ENCODE measurements around the gene MAT2B. TPM values are rescaled to one million over a fixed set of nuclear protein-coding genes. Genes with fewer than 3 reads are reported as not detected.

MAT2B gene
- total and polyA plus RNA-seq, 2 of the 13 experiments (the other 11 are each of a cell fraction or from before 2014, with no cell fraction given), result 20.2 to 37.1 TPM

- TF ChIP-seq ZBTB8A (CRISPR knock-in tag; IDR thresholded peaks at IDR 0.05; ENCODE audit: borderline replicate concordance, low read depth) (no peak), FOXK2 (IDR thresholded peaks at IDR 0.05) (no peak), JUN (CRISPR knock-in tag; IDR thresholded peaks at IDR 0.05) (no peak; the same call in 1 of the 2 replicates), PTBP1 (IDR thresholded peaks at IDR 0.05; ENCODE audit: low read depth, low read length, poor library complexity, severe bottlenecking) (no peak), AHDC1 (CRISPR knock-in tag; IDR thresholded peaks at IDR 0.05; ENCODE audit: borderline replicate concordance) (no peak), KAT8 (CRISPR knock-in tag; IDR thresholded peaks at IDR 0.05) (peak; percentile 76; the same call in 1 of the 2 replicates), ZNF10 (CRISPR knock-in tag; IDR thresholded peaks at IDR 0.05; ENCODE audit: borderline replicate concordance, low read depth) (no peak), PAF1 (CRISPR knock-in tag; IDR thresholded peaks at IDR 0.05) (no peak), MAX (IDR thresholded peaks at IDR 0.05) (peak; percentile 93), TRIM24 (CRISPR knock-in tag; IDR thresholded peaks at IDR 0.05) (no peak), POLR2A (IDR thresholded peaks at IDR 0.05; ENCODE audit: insufficient read depth in 1 of 2, low read depth in 2 of 2, low read length in 2 of 2) (peak; percentile 93 to 95), FLYWCH1 (CRISPR knock-in tag; IDR thresholded peaks at IDR 0.05) (0 out of 2 replicates have a peak, but pooled peaks have one; percentile 76), ZSCAN12 (CRISPR knock-in tag; IDR thresholded peaks at IDR 0.05) (peak; percentile 71; the same call in 1 of the 2 replicates)
- TF ChIP-seq, protein P1, sequence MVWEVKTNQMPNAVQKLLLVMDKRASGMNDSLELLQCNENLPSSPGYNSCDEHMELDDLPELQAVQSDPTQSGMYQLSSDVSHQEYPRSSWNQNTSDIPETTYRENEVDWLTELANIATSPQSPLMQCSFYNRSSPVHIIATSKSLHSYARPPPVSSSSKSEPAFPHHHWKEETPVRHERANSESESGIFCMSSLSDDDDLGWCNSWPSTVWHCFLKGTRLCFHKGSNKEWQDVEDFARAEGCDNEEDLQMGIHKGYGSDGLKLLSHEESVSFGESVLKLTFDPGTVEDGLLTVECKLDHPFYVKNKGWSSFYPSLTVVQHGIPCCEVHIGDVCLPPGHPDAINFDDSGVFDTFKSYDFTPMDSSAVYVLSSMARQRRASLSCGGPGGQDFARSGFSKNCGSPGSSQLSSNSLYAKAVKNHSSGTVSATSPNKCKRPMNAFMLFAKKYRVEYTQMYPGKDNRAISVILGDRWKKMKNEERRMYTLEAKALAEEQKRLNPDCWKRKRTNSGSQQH (CRISPR knock-in tag; IDR thresholded peaks at IDR 0.05; ENCODE audit: low read depth), result peak; percentile 39; the same call in 1 of the 2 replicates
- TF ChIP-seq, protein P2, sequence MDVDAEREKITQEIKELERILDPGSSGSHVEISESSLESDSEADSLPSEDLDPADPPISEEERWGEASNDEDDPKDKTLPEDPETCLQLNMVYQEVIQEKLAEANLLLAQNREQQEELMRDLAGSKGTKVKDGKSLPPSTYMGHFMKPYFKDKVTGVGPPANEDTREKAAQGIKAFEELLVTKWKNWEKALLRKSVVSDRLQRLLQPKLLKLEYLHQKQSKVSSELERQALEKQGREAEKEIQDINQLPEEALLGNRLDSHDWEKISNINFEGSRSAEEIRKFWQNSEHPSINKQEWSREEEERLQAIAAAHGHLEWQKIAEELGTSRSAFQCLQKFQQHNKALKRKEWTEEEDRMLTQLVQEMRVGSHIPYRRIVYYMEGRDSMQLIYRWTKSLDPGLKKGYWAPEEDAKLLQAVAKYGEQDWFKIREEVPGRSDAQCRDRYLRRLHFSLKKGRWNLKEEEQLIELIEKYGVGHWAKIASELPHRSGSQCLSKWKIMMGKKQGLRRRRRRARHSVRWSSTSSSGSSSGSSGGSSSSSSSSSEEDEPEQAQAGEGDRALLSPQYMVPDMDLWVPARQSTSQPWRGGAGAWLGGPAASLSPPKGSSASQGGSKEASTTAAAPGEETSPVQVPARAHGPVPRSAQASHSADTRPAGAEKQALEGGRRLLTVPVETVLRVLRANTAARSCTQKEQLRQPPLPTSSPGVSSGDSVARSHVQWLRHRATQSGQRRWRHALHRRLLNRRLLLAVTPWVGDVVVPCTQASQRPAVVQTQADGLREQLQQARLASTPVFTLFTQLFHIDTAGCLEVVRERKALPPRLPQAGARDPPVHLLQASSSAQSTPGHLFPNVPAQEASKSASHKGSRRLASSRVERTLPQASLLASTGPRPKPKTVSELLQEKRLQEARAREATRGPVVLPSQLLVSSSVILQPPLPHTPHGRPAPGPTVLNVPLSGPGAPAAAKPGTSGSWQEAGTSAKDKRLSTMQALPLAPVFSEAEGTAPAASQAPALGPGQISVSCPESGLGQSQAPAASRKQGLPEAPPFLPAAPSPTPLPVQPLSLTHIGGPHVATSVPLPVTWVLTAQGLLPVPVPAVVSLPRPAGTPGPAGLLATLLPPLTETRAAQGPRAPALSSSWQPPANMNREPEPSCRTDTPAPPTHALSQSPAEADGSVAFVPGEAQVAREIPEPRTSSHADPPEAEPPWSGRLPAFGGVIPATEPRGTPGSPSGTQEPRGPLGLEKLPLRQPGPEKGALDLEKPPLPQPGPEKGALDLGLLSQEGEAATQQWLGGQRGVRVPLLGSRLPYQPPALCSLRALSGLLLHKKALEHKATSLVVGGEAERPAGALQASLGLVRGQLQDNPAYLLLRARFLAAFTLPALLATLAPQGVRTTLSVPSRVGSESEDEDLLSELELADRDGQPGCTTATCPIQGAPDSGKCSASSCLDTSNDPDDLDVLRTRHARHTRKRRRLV (CRISPR knock-in tag; IDR thresholded peaks at IDR 0.05), result peak; percentile 73; the same call in 1 of the 2 replicates
- TF ChIP-seq, protein P3, sequence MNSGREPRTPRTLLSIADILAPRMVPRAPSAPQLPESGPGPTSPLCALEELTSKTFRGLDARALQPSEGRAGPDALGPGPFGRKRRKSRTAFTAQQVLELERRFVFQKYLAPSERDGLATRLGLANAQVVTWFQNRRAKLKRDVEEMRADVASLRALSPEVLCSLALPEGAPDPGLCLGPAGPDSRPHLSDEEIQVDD (CRISPR knock-in tag; IDR thresholded peaks at IDR 0.05; ENCODE audit: borderline replicate concordance), result no peak; the same call in 1 of the 2 replicates
These were observed 45.4 kb upstream of the MAT2B start, which contains the start of gene NUDCD2 (continued) for GRCh38 chr5:163459819-163460561.
